Calu3 (cell line): Measurements from ENCODE around the gene NINL. TPM values are rescaled to one million over a fixed set of nuclear protein-coding genes. Genes with fewer than 3 reads are reported as not detected.
"Not testable (repeated sequence)": the region's sequence is repeated elsewhere in the genome, so short reads cannot be mapped to it uniquely, and the experiment has no call there.

Experiments used
- BruUV-seq: library from RNA; stranded (reverse); fragments of 400-500 nt; replicated peaks from 2 replicates; lab custom pipeline; 2021; lab: Mats Ljungman, UMichigan
- CTCF ChIA-PET: fragments of 300-600 bp; sonication (Branson Sonifier 250); formaldehyde crosslinking; loops from one replicate; lab custom pipeline; 2022; ENCODE audit warnings: antibody characterized with exemption; lab: Charles Lee
- DNase-seq: peaks from one replicate; pipeline ENCODE4 v3.0.0; 2022
- H3K27ac Mint-ChIP-seq: one replicate; pipeline ENCODE4 v1.8.0; 2022; ENCODE audit warnings: mixed read lengths; ENCODE audit not compliant: unreplicated experiment
- H3K27me3 Mint-ChIP-seq: one replicate; pipeline ENCODE4 v1.8.0; 2022; ENCODE audit warnings: mixed read lengths; ENCODE audit not compliant: unreplicated experiment
- H3K36me3 Mint-ChIP-seq: one replicate; pipeline ENCODE4 v1.8.0; 2022; ENCODE audit warnings: mild to moderate bottlenecking, moderate library complexity, mixed read lengths; ENCODE audit not compliant: insufficient read depth, unreplicated experiment
- H3K4me1 Mint-ChIP-seq: one replicate; pipeline ENCODE4 v1.8.0; 2022; ENCODE audit warnings: mild to moderate bottlenecking, low read depth, mixed read lengths; ENCODE audit not compliant: unreplicated experiment
- H3K4me3 Mint-ChIP-seq: one replicate; pipeline ENCODE4 v1.8.0; 2022; ENCODE audit warnings: mild to moderate bottlenecking, low read depth, moderate library complexity, mixed read lengths; ENCODE audit not compliant: unreplicated experiment
- H3K9me3 Mint-ChIP-seq: one replicate; pipeline ENCODE4 v1.8.0; 2022; ENCODE audit warnings: low read depth, mixed read lengths; ENCODE audit not compliant: unreplicated experiment
- intact Hi-C: fragments of 100-400 bp; cut with micrococcal nuclease; formaldehyde crosslinking; loops from one replicate; pipeline ENCODE4 v1.10.0; 2022; ENCODE audit not compliant: unreplicated experiment
- total RNA-seq: library from RNA; stranded (reverse); gene quantifications from 2 replicates; pipeline ENCODE4 v1.2.3, GENCODE V29; 2022
- TF ChIP-seq, protein P1 (sequence below): fragments of 200-600 bp; IDR thresholded peaks from one replicate; pipeline ENCODE4 v1.8.0; 2022; ENCODE audit warnings: antibody characterized with exemption; ENCODE audit not compliant: unreplicated experiment

NINL gene
- total RNA-seq, 1 experiment from 2014 or later, result 9.1 TPM

DNA sequence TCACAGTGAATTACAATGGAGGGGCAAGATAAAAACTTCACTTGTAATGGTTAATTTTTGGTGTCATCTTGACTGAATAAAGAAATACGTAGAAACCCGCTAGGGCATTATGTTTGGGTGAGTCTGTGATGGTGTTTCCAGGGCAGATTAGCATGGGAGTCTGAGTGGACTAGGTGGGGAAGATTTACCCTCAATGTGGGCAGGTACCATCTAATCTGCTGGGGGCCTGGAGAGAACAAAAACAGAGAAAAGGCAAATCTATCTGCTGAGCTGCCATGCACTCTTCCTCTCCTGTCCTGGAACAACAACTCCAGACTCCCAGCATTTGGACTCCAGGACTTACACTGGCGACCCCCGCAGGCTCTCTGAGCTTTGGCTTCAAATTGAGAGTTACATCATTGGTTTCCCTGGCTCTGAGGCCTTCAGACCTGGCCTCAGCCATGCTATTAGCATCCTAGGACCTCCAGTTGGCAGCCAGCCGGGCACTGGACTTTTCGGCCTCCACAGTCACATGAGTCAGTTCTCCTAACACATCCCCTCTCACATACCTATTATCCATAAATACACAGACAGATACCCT lies 19.7 kb downstream of the NINL start:
- Mint-ChIP-seq H3K36me3 (no peaks in the 10 kb centered on the region), H3K4me3 (no peak overlapping the region), H3K27me3 (no peaks in the 10 kb centered on the region), H3K27ac (no peak overlapping the region), H3K4me1 (no peaks in the 10 kb centered on the region), H3K9me3 (peaks cover 2% of the 10 kb centered on the region)
- CTCF ChIA-PET, result no interaction called here
- intact Hi-C loops, result no loop called here
- TF ChIP-seq, protein P1, sequence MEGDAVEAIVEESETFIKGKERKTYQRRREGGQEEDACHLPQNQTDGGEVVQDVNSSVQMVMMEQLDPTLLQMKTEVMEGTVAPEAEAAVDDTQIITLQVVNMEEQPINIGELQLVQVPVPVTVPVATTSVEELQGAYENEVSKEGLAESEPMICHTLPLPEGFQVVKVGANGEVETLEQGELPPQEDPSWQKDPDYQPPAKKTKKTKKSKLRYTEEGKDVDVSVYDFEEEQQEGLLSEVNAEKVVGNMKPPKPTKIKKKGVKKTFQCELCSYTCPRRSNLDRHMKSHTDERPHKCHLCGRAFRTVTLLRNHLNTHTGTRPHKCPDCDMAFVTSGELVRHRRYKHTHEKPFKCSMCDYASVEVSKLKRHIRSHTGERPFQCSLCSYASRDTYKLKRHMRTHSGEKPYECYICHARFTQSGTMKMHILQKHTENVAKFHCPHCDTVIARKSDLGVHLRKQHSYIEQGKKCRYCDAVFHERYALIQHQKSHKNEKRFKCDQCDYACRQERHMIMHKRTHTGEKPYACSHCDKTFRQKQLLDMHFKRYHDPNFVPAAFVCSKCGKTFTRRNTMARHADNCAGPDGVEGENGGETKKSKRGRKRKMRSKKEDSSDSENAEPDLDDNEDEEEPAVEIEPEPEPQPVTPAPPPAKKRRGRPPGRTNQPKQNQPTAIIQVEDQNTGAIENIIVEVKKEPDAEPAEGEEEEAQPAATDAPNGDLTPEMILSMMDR, result no peak
- DNase-seq, result no peak
- no TSS peak for BruUV-seq

DNA sequence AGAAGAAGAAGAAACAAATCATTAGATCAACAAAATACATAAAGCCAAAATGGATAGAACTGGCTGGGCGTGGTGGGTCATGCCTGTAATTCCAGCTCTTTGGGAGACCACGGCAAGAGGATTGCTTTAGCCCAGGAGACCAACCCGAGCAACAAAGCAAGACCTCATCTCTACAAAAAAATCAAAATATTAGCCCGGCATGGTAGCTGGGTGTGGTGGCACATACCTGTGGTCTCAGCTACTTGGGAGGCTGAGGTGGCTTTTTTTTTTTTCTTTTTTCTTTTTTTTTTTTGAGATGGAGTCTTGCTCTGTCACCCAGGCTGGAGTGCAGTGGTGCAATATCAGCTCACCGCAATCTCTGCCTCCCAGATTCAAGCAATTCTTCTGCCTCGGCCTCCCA lies 21.5 kb downstream of the NINL start:
- Mint-ChIP-seq H3K9me3 (peaks cover 2% of the 10 kb centered on the region), H3K27ac (no peak overlapping the region), H3K27me3 (no peaks in the 10 kb centered on the region), H3K36me3 (no peaks in the 10 kb centered on the region), H3K4me3 (no peak overlapping the region), H3K4me1 (no peaks in the 10 kb centered on the region)
- no TSS peak for BruUV-seq
- DNase-seq, result no peak
- TF ChIP-seq, protein P1, result no peak
- CTCF ChIA-PET, result no interaction called here
- intact Hi-C loops, result no loop called here

DNA sequence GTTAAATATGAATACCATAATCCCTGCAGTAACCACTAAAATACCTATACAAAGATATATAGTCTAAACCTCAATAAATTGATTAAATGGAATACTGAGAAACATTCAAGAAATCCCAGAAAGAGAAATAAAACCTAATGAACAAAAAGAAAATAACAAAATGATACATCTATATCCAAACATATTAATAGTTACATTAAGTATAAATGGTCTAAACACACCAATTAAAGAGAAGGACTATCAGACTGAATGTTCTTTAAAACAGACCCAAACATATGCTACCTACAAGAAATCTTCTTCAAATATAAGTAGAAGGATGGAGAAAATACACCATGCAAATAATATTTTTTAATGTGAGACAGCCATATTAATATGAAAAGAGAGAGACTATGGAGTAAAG lies 22.0 kb downstream of the NINL start:
- no peak overlapping the region for H3K4me3 Mint-ChIP-seq
- no peak overlapping the region for H3K27ac Mint-ChIP-seq
- intact Hi-C loops, result no loop called here
- TF ChIP-seq, protein P1, result no peak
- BruUV-seq, result no TSS peak
- no peak for DNase-seq
- H3K27me3 Mint-ChIP-seq, result no peaks in the 10 kb centered on the region
- CTCF ChIA-PET, result no interaction called here
- H3K9me3 Mint-ChIP-seq, result peaks cover 2% of the 10 kb centered on the region
- H3K4me1 Mint-ChIP-seq, result no peaks in the 10 kb centered on the region
- no peaks in the 10 kb centered on the region for H3K36me3 Mint-ChIP-seq

DNA sequence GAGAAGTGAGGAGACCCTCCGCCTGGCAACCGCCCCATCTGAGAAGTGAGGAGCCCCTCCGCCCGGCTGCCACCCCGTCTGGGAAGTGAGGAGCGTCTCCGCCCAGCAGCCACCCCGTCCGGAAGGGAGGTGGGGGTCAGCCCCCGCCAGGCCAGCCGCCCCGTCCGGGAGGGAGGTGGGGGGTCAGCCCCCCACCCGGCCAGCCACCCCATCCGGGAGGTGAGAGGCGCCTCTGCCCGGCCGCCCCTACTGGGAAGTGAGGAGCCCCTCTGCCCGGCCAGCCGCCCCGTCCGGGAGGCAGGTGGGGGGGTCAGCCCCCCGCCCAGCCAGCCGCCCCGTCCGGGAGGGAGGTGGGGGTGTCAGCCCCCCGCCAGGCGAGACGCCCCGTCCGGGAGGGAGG lies 23.6 kb downstream of the NINL start:
- CTCF ChIA-PET, H3K4me3 Mint-ChIP-seq, H3K9me3 Mint-ChIP-seq, DNase-seq, H3K4me1 Mint-ChIP-seq, intact Hi-C loops, BruUV-seq, H3K36me3 Mint-ChIP-seq, H3K27me3 Mint-ChIP-seq, H3K27ac Mint-ChIP-seq: not testable (repeated sequence)

DNA sequence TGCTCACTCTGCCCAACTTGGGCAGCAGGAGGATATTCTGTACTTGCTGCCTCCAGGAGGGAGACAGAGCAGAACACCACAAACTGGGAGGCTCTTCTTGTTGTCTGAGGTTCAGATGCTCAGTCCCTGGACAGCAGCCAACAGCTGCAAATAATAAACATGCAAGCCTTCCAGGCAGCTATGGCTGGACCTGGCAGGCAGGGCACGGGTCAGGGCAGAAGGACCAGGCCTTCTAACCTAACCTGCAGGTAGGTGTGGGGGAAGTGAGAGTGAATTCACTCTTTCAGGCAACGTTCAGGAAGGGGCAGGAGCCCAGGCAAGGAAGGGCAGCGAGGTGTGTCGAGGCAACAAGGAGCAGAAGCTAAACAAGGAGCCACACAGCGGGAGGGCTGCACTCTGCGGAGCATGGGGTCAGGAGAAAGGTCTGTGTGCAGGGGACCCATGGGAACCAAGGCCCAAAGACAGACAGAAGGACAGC lies 31.5 kb downstream of the NINL start:
- Mint-ChIP-seq H3K36me3 (peaks cover 4% of the 10 kb centered on the region), H3K9me3 (no peaks in the 10 kb centered on the region), H3K27me3 (no peaks in the 10 kb centered on the region), H3K27ac (no peak overlapping the region), H3K4me3 (no peak overlapping the region), H3K4me1 (peaks cover 19% of the 10 kb centered on the region)
- TF ChIP-seq, protein P1, result no peak
- BruUV-seq, result no TSS peak
- DNase-seq, result no peak
- intact Hi-C loops, result no loop called here
- CTCF ChIA-PET, result no interaction called here
